Measurements from ENCODE around the gene ZNF14.

The ZNF14 gene

GRCh38 chr19:19711934-19712828 lies 20.7 kb downstream of the ZNF14 start:
- TF ChIP-seq POLR2AphosphoS5 (IDR thresholded peaks at IDR 0.05; ENCODE audit: low read depth): no peak
- no peak for TF ChIP-seq CTCF (IDR thresholded peaks at IDR 0.05; ENCODE audit: insufficient read depth, low read length)
- TF ChIP-seq SPI1 (IDR thresholded peaks at IDR 0.05; ENCODE audit: borderline replicate concordance, low read depth): no peak
- TF ChIP-seq GABPA (IDR thresholded peaks at IDR 0.05; ENCODE audit: low read depth): no peak
- no peak for TF ChIP-seq REST (IDR thresholded peaks at IDR 0.05; ENCODE audit: insufficient replicate concordance, low read depth)
- H3K27ac ChIP-seq (replicated peaks): no peak overlapping the region
- no peak overlapping the region for H3K4me3 ChIP-seq (replicated peaks; ENCODE audit: insufficient read depth, low read length)
- DNase-seq (ENCODE audit: low read depth in 1 of 2, low spot score in 1 of 2): no peak
- no peaks in the 10 kb centered on the region for H3K27me3 ChIP-seq (ENCODE audit: insufficient read depth, poor library complexity, severe bottlenecking)

DNA sequence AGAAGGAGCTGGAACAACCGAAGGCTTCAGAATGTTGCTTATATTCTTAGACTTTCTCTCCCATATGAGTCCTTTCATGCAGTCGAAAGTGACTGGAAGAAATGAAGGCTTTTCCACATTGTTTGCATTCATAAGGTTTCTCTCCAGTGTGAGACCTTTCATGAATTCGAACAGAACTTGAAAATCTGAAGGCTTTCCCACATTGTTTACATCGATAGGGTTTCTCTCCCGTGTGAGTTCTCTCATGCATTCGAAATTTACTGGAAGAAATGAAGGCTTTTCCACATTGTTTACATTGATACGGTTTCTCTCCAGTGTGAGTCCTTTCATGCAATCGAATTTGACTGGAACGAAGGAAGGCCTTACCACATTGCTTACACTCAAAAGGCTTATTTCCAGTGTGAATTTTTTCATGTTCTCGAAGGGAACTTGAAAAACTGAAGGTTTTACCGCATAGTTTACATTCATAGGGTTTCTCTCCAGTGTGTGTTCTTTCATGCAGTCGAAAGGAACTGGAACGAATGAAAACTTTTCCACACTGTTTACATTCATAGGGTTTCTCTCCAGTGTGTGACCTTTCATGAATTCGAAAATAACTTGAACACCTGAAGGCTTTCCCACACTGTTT lies 21.5 kb downstream of the ZNF14 start:
- Histone ChIP-seq H3K27ac (replicated peaks) (no peak overlapping the region), H3K27me3 (ENCODE audit: insufficient read depth, poor library complexity, severe bottlenecking) (no peaks in the 10 kb centered on the region), H3K4me3 (replicated peaks; ENCODE audit: insufficient read depth, low read length) (no peak overlapping the region)
- DNase-seq (ENCODE audit: low read depth in 1 of 2, low spot score in 1 of 2): no peak
- TF ChIP-seq CTCF (IDR thresholded peaks at IDR 0.05; ENCODE audit: insufficient read depth, low read length) (no peak), POLR2AphosphoS5 (IDR thresholded peaks at IDR 0.05; ENCODE audit: low read depth) (no peak), SPI1 (IDR thresholded peaks at IDR 0.05; ENCODE audit: borderline replicate concordance, low read depth) (no peak), REST (IDR thresholded peaks at IDR 0.05; ENCODE audit: insufficient replicate concordance, low read depth) (no peak), GABPA (IDR thresholded peaks at IDR 0.05; ENCODE audit: low read depth) (no peak)

- no peak for DNase-seq (ENCODE audit: low read depth in 1 of 2, low spot score in 1 of 2)
- Histone ChIP-seq H3K27me3 (ENCODE audit: insufficient read depth, poor library complexity, severe bottlenecking) (no peaks in the 10 kb centered on the region), H3K4me3 (replicated peaks; ENCODE audit: insufficient read depth, low read length) (no peak overlapping the region), H3K27ac (replicated peaks) (no peak overlapping the region)
- TF ChIP-seq GABPA (IDR thresholded peaks at IDR 0.05; ENCODE audit: low read depth) (no peak), POLR2AphosphoS5 (IDR thresholded peaks at IDR 0.05; ENCODE audit: low read depth) (no peak), REST (IDR thresholded peaks at IDR 0.05; ENCODE audit: insufficient replicate concordance, low read depth) (no peak), CTCF (IDR thresholded peaks at IDR 0.05; ENCODE audit: insufficient read depth, low read length) (no peak), SPI1 (IDR thresholded peaks at IDR 0.05; ENCODE audit: borderline replicate concordance, low read depth) (no peak)
Observed at GRCh38 chr19:19710506-19710905, 22.4 kb downstream of the ZNF14 start.

Measured in HL-60 (cell line).